HG02610 (cell line): ENCODE measurements around the gene ARHGEF28.

Source experiments
- ATAC-seq: cut with Tn5 transposase; IDR thresholded peaks from one replicate; pipeline ENCODE4 v1.9.1; 2021; ENCODE audit warnings: mild to moderate bottlenecking, moderate library complexity; ENCODE audit not compliant: unreplicated experiment

Gene ARHGEF28

DNA sequence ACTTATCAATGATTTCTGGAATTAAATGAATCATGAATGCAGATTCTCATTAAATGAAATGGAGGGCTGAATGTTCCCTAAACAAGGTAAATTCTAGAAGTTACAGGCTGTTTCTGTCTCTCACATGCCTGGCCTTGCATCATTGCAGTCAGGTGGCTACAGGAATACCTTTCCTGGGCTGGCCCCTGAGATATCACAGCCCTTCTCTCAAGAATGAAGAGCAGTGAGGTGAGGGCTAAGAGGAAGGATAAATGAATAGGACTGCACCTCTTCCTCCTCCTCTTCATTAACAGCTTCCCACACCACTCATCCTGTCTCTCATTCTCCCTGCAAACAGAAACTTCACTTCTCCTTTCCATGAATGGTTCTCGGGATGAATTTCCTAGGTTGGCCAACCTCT lies 22.5 kb downstream of the ARHGEF28 start:
- no peak for ATAC-seq

- ATAC-seq: no peak
These were observed 23.9 kb downstream of the ARHGEF28 start for GRCh38 chr5:73649926-73650325.

GRCh38 chr5:73652391-73652790 lies 26.4 kb downstream of the ARHGEF28 start:
- no peak for ATAC-seq

- peak; percentile 65 for ATAC-seq
These were observed 28.3 kb downstream of the ARHGEF28 start for GRCh38 chr5:73654171-73654811.

DNA sequence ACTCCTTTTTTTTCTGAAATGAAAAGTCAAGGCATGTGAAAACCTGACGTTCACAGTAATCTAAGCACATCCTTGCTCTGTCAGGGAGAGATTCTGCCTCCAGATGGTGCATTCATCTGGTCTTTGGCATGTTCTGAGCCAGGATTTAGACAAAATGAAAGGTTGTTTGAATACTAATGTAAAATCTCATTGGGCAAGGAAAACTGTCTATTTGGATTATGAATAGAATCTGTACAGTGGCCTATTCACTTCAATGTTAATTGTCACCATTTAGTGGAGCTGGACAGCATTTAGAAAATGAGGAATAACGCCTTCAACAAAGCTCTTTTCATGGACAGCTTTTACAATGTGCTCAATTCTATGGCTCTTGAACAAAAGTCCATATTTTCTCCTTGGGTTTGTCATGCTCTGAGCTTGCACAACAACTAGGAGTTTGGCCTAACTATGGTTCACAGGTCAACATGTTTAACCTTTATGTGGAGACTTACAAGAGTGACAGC lies 28.9 kb downstream of the ARHGEF28 start:
- no peak for ATAC-seq

GRCh38 chr5:73655521-73656160 lies 29.6 kb downstream of the ARHGEF28 start:
- no peak for ATAC-seq

DNA sequence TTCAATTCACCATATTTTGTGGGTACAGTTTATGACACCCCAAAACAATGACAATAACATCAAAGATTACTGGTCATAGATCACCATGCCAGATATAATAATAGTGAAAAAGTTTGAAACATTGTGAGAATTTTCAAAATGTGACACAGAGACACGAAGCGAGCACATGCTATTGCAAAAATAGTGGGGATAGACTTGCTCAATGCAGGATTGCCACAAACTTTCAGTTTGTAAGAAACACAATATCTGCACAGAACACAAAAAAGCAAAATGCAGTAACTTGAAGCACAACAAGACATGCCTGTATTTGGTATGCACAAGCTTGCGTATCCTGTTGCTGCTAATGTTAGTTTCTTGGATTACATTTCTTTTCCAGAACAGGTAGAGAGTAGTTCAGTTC lies 35.8 kb downstream of the ARHGEF28 start:
- no peak for ATAC-seq

- ATAC-seq: no peak
These were observed 37.3 kb downstream of the ARHGEF28 start for GRCh38 chr5:73663161-73663859.

GRCh38 chr5:73663860-73664240 lies 37.9 kb downstream of the ARHGEF28 start:
- peak; percentile 85 for ATAC-seq

- ATAC-seq: no peak
These were observed 38.8 kb downstream of the ARHGEF28 start for GRCh38 chr5:73664796-73665195.

GRCh38 chr5:73666891-73667290 lies 40.9 kb downstream of the ARHGEF28 start:
- no peak for ATAC-seq

DNA sequence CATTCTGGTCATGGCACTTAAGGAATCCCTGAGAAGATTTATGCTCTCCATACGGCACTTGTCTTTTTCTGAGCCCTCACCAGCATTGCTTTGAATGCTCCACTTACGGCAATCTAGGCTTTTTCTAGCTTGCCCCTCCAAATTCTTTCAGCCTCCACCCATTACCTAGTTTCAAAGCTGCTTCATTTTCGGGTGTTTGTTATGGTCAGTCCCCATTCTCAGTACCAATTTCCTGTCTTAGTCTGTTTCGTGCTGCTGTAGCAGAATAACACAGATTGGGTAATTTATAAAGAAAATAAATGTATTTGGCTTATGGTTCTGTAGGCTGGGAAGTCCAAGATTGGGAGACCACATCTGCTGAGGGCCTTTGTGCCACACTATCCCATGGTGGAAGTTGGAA lies 42.0 kb downstream of the ARHGEF28 start:
- no peak for ATAC-seq

DNA sequence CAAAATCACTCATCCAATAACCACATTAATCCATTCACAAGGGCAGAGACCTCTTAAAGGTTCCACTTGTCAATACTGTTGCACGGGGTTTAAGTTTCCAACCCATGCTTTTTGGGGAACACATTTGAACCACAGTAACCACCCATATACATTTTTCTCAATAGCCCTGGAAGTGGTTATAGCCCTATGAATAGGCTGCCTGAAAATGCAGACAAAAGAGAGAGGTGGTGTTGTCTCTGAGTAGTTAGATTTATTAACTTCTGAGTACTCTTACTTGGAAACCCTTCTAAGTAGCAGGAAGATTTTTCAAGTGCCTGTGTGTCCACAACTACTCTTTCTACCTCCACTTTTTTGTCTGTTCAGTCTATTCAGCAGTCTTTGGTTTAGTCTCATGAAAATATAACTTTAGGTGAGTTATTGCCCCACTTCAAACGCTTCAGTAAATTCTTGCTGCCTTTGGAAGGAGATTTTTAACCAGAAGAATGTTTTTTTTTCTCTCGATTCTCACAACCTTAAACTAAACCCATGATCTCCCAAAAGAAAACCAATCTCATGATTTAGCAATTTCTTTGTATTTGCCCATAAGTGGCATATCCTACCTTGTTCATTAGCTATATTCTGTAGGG lies 42.6 kb downstream of the ARHGEF28 start:
- ATAC-seq: no peak

- no peak for ATAC-seq
These were observed 44.7 kb downstream of the ARHGEF28 start for GRCh38 chr5:73670731-73671130.

- no peak for ATAC-seq
These were observed 46.1 kb downstream of the ARHGEF28 start for GRCh38 chr5:73672132-73672531.

DNA sequence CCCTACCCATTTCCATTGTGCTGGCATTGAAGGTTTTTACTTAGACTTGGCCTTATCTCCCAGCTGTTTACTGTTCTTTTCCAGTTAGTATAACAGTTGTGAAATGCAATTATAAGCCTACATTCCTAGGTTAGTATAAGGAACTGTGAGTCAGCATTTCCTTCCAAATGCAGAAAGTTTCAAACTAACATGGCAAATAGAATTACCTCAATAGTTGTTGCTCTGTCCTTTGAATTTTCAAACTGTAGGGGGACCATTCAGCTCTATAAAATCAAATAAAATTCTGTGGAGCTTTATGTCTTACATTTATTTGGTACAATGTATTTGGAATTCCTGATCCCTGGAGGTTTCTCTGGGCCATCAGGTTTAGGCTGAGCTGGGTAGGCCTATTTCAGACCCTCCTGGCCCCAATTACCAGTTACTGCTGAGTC lies 47.2 kb downstream of the ARHGEF28 start:
- no peak for ATAC-seq

DNA sequence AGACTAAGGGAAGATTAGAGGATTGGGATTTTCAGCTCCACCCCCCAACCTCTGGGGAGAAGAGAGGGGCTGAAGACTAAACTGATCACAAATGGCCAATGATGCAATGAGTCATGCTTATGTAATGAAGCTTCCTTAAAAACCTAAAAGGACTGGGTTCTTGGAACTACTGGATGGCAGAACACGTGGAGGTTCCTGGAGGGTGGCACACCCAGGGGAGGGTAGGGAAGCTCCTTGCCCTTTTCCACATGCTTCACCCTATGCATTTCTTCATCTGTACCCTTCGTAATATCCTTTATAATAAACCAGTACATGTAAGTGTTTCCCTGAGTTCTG lies 48.6 kb downstream of the ARHGEF28 start:
- no peak for ATAC-seq

GRCh38 chr5:73678322-73678740 lies 52.3 kb downstream of the ARHGEF28 start:
- ATAC-seq: no peak

GRCh38 chr5:73678807-73679206 lies 52.8 kb downstream of the ARHGEF28 start:
- ATAC-seq: no peak

DNA sequence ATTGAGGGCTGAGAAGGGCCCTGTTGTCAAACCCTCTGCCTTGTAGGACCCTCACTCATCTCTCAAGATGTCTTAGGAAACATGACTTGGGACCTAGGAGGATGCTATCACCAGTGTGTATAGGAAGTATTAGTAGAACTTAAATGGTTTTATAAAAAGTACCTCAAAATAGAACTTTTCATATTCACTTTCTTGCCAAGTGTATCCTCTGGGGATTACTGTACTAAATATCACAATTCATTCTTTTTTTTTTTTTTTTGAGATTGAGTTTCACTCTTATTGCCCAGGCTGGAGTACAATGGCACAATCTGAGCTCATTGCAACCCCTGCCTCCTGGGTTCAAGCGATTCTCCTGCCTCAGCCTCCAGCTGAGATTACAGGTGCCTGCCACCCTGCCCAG lies 56.2 kb downstream of the ARHGEF28 start:
- ATAC-seq: no peak

DNA sequence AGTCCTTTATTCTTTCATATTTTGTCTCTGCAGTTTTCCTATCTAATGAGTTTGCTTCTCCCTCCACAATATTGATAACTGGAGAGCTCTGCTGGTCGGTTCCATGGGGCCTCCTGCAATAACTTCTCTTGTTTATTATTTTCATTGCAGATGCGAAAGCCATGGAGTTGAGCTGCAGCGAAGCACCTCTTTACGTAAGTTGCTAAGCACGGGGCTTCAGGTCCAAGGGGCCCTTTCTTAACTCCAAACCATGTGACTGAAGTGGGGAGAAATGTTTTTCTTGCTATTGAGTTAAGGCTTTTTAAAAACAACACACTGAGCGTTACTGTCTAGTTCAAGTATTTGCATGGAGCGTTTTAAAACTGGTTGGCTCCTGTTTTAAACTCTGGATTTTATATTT lies 58.7 kb downstream of the ARHGEF28 start:
- ATAC-seq: no peak

GRCh38 chr5:73686912-73687311 lies 60.9 kb downstream of the ARHGEF28 start:
- no peak for ATAC-seq
